ENCODE data around the gene GREB1. TPM values are rescaled to one million over a fixed set of nuclear protein-coding genes. Genes with fewer than 3 reads are reported as not detected.
"Not testable (repeated sequence)": the region's sequence is repeated elsewhere in the genome, so short reads cannot be mapped to it uniquely, and the experiment has no call there.

Gene GREB1
- total RNA-seq, 1 donor from 2014 or later = 0.25 TPM

GRCh38 chr2:11637546-11637945, 103.7 kb downstream of the GREB1 start:
- DNase-seq (ENCODE audit: low read depth) = no peak

- DNase-seq (ENCODE audit: low read depth) = no peak
Observed at GRCh38 chr2:11639503-11639902, 105.7 kb downstream of the GREB1 start.

- no peak for DNase-seq (ENCODE audit: low read depth)
Observed at GRCh38 chr2:11640132-11640531, 106.3 kb downstream of the GREB1 start.

GRCh38 chr2:11642972-11643371, 109.1 kb downstream of the GREB1 start:
- DNase-seq (ENCODE audit: low read depth) = no peak

- no peak for DNase-seq (ENCODE audit: low read depth)
Observed at GRCh38 chr2:11644293-11644692, 110.4 kb downstream of the GREB1 start.

- no peak for DNase-seq (ENCODE audit: low read depth)
Observed at GRCh38 chr2:11646530-11646929, 112.7 kb downstream of the GREB1 start.

- DNase-seq (ENCODE audit: low read depth) = no peak
Observed at GRCh38 chr2:11647834-11648600, 114.2 kb downstream of the GREB1 start.

- DNase-seq (ENCODE audit: low read depth) = no peak
Observed at GRCh38 chr2:11649093-11649492, 115.2 kb downstream of the GREB1 start.

GRCh38 chr2:11651856-11652548, 118.2 kb downstream of the GREB1 start:
- DNase-seq (ENCODE audit: low read depth) = no peak

GRCh38 chr2:11652553-11652952, 118.7 kb downstream of the GREB1 start:
- no peak for DNase-seq (ENCODE audit: low read depth)

GRCh38 chr2:11655495-11655894, 121.7 kb downstream of the GREB1 start:
- DNase-seq (ENCODE audit: low read depth) = no peak

- DNase-seq (ENCODE audit: low read depth) = no peak
Observed at GRCh38 chr2:11656252-11656651, 122.4 kb downstream of the GREB1 start.

- DNase-seq (ENCODE audit: low read depth) = no peak
Observed at GRCh38 chr2:11656671-11657101, 122.8 kb downstream of the GREB1 start.

GRCh38 chr2:11657195-11657594, 123.3 kb downstream of the GREB1 start:
- no peak for DNase-seq (ENCODE audit: low read depth)

GRCh38 chr2:11657646-11658045, 123.8 kb downstream of the GREB1 start:
- no peak for DNase-seq (ENCODE audit: low read depth)

GRCh38 chr2:11658208-11659114, 124.6 kb downstream of the GREB1 start:
- no peak for DNase-seq (ENCODE audit: low read depth)

GRCh38 chr2:11659115-11659475, 125.2 kb downstream of the GREB1 start:
- no peak for DNase-seq (ENCODE audit: low read depth)

- no peak for DNase-seq (ENCODE audit: low read depth)
Observed at GRCh38 chr2:11659851-11660250, 126.0 kb downstream of the GREB1 start.

GRCh38 chr2:11660396-11660795, 126.6 kb downstream of the GREB1 start:
- not testable (repeated sequence) for DNase-seq (ENCODE audit: low read depth)

- DNase-seq (ENCODE audit: low read depth) = no peak
Observed at GRCh38 chr2:11661891-11662435, 128.1 kb downstream of the GREB1 start.

GRCh38 chr2:11662882-11663281, 129.0 kb downstream of the GREB1 start:
- DNase-seq (ENCODE audit: low read depth) = no peak

- no peak for DNase-seq (ENCODE audit: low read depth)
Observed at GRCh38 chr2:11663427-11663826, 129.6 kb downstream of the GREB1 start.

All from renal cortical epithelial cell (primary cell).